ENCODE measurements around the gene RPS14. TPM values are rescaled to one million over a fixed set of nuclear protein-coding genes. Genes with fewer than 3 reads are reported as not detected.

RPS14 gene
- total and polyA plus RNA-seq, 9 of the 15 experiments (the other 6 are each of a cell fraction or from before 2014, with no cell fraction given): 1,824 to 5,983 (median 3,017) TPM

DNA sequence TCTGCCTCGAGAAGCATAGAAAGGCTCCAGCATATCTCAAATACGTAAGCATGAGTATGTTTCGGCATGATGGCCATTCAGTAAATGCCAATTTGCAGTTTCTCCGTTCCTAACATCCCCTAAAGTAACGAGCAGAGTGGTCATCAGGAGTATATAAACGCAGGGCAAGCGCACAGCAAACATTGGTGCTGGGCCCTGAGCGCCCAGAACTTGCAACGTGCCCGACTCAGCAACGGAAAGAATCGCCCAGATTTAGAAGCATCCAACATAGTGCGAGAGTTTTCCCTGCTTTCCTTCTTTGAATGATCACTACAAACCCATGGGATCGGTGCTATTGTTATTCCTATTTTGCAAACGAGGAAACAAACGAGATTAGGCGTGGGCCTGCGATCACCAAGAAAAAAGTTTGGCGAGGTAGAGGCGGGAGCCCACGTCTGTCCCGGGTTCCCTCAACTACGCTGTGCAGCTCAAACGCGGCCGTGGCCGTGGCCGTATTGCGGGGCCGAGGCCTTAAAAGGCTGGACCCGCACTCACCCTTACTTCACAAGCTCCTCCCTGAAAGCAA is 505 bp downstream of the RPS14 start (continued):
- TF ChIP-seq, protein P1, sequence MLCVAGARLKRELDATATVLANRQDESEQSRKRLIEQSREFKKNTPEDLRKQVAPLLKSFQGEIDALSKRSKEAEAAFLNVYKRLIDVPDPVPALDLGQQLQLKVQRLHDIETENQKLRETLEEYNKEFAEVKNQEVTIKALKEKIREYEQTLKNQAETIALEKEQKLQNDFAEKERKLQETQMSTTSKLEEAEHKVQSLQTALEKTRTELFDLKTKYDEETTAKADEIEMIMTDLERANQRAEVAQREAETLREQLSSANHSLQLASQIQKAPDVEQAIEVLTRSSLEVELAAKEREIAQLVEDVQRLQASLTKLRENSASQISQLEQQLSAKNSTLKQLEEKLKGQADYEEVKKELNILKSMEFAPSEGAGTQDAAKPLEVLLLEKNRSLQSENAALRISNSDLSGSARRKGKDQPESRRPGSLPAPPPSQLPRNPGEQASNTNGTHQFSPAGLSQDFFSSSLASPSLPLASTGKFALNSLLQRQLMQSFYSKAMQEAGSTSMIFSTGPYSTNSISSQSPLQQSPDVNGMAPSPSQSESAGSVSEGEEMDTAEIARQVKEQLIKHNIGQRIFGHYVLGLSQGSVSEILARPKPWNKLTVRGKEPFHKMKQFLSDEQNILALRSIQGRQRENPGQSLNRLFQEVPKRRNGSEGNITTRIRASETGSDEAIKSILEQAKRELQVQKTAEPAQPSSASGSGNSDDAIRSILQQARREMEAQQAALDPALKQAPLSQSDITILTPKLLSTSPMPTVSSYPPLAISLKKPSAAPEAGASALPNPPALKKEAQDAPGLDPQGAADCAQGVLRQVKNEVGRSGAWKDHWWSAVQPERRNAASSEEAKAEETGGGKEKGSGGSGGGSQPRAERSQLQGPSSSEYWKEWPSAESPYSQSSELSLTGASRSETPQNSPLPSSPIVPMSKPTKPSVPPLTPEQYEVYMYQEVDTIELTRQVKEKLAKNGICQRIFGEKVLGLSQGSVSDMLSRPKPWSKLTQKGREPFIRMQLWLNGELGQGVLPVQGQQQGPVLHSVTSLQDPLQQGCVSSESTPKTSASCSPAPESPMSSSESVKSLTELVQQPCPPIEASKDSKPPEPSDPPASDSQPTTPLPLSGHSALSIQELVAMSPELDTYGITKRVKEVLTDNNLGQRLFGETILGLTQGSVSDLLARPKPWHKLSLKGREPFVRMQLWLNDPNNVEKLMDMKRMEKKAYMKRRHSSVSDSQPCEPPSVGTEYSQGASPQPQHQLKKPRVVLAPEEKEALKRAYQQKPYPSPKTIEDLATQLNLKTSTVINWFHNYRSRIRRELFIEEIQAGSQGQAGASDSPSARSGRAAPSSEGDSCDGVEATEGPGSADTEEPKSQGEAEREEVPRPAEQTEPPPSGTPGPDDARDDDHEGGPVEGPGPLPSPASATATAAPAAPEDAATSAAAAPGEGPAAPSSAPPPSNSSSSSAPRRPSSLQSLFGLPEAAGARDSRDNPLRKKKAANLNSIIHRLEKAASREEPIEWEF (CRISPR knock-in tag; IDR thresholded peaks at IDR 0.05): no peak
- TF ChIP-seq, protein P2, sequence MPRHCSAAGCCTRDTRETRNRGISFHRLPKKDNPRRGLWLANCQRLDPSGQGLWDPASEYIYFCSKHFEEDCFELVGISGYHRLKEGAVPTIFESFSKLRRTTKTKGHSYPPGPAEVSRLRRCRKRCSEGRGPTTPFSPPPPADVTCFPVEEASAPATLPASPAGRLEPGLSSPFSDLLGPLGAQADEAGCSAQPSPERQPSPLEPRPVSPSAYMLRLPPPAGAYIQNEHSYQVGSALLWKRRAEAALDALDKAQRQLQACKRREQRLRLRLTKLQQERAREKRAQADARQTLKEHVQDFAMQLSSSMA (CRISPR knock-in tag; IDR thresholded peaks at IDR 0.05): 0 out of 2 replicates have a peak, but pooled peaks have one; percentile 11
- TF ChIP-seq ZNF707 (CRISPR knock-in tag; conservative IDR thresholded peaks at IDR 0.05) (no peak), ZNF263 (CRISPR knock-in tag; IDR thresholded peaks at IDR 0.05; ENCODE audit: borderline replicate concordance) (no peak; the same call in 1 of the 2 replicates), ZNF324 (CRISPR knock-in tag; IDR thresholded peaks at IDR 0.05) (no peak)
- TF ChIP-seq, protein P3, sequence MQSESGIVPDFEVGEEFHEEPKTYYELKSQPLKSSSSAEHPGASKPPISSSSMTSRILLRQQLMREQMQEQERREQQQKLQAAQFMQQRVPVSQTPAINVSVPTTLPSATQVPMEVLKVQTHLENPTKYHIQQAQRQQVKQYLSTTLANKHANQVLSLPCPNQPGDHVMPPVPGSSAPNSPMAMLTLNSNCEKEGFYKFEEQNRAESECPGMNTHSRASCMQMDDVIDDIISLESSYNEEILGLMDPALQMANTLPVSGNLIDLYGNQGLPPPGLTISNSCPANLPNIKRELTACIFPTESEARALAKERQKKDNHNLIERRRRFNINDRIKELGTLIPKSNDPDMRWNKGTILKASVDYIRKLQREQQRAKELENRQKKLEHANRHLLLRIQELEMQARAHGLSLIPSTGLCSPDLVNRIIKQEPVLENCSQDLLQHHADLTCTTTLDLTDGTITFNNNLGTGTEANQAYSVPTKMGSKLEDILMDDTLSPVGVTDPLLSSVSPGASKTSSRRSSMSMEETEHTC (IDR thresholded peaks at IDR 0.05): no peak
- TF ChIP-seq, protein P4, sequence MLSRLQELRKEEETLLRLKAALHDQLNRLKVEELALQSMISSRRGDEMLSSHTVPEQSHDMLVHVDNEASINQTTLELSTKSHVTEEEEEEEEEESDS (CRISPR knock-in tag; IDR thresholded peaks at IDR 0.05): no peak
- TF ChIP-seq, protein P5, sequence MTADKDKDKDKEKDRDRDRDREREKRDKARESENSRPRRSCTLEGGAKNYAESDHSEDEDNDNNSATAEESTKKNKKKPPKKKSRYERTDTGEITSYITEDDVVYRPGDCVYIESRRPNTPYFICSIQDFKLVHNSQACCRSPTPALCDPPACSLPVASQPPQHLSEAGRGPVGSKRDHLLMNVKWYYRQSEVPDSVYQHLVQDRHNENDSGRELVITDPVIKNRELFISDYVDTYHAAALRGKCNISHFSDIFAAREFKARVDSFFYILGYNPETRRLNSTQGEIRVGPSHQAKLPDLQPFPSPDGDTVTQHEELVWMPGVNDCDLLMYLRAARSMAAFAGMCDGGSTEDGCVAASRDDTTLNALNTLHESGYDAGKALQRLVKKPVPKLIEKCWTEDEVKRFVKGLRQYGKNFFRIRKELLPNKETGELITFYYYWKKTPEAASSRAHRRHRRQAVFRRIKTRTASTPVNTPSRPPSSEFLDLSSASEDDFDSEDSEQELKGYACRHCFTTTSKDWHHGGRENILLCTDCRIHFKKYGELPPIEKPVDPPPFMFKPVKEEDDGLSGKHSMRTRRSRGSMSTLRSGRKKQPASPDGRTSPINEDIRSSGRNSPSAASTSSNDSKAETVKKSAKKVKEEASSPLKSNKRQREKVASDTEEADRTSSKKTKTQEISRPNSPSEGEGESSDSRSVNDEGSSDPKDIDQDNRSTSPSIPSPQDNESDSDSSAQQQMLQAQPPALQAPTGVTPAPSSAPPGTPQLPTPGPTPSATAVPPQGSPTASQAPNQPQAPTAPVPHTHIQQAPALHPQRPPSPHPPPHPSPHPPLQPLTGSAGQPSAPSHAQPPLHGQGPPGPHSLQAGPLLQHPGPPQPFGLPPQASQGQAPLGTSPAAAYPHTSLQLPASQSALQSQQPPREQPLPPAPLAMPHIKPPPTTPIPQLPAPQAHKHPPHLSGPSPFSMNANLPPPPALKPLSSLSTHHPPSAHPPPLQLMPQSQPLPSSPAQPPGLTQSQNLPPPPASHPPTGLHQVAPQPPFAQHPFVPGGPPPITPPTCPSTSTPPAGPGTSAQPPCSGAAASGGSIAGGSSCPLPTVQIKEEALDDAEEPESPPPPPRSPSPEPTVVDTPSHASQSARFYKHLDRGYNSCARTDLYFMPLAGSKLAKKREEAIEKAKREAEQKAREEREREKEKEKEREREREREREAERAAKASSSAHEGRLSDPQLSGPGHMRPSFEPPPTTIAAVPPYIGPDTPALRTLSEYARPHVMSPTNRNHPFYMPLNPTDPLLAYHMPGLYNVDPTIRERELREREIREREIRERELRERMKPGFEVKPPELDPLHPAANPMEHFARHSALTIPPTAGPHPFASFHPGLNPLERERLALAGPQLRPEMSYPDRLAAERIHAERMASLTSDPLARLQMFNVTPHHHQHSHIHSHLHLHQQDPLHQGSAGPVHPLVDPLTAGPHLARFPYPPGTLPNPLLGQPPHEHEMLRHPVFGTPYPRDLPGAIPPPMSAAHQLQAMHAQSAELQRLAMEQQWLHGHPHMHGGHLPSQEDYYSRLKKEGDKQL (CRISPR knock-in tag; IDR thresholded peaks at IDR 0.05; ENCODE audit: borderline replicate concordance): no peak
